Sigmoid colon (tissue), 7 donors: ENCODE data around the gene SLC9A9. TPM values are rescaled to one million over a fixed set of nuclear protein-coding genes. Genes with fewer than 3 reads are reported as not detected.

Source experiments
- DNase-seq: peaks from one replicate; pipeline ENCODE4 v3.0.0-alpha.2; 2019
- H3K27ac ChIP-seq, 4 donors: fragments of 200-600 bp; sonication (generic); one replicate each; pipeline ENCODE4 v1.5.1; 2016 to 2019; ENCODE audit warnings: mild to moderate bottlenecking in 1 of 4
- H3K27me3 ChIP-seq, 3 donors: fragments of 200-600 bp; sonication (generic); one replicate each; pipeline ENCODE4 v1.5.1; 2019; ENCODE audit warnings: mild to moderate bottlenecking in 1 of 3
- H3K36me3 ChIP-seq, 4 donors: fragments of 200-600 bp; sonication (generic); one replicate each; pipeline ENCODE4 v1.5.1; 2016 to 2019
- H3K4me1 ChIP-seq, 4 donors: fragments of 200-600 bp; sonication (generic); one replicate each; pipeline ENCODE4 v1.5.1; 2017 to 2019
- H3K4me3 ChIP-seq, 4 donors: fragments of 200-600 bp; sonication (generic); one replicate each; pipeline ENCODE4 v1.5.1; 2017 to 2019; ENCODE audit warnings: mild to moderate bottlenecking in 2 of 4, moderate library complexity in 1 of 4
- H3K9me3 ChIP-seq, 4 donors: fragments of 200-600 bp in 3 of 4; sonication (generic) in 3 of 4; one replicate each; pipeline versions ENCODE4 v1.5.1 to v1.6.1; 2013 to 2019
- EP300 ChIP-seq, 4 donors: sonication (generic); formaldehyde crosslinking; IDR thresholded peaks; one replicate each; pipeline ENCODE4 v1.6.1; 2017; ENCODE audit warnings: antibody characterized with exemption in 4 of 4
- POLR2A ChIP-seq, 2 donors: fragments of 450-650 bp; IDR thresholded peaks; one replicate each; pipeline ENCODE4 v1.6.1; 2016; ENCODE audit warnings: antibody characterized with exemption in 2 of 2, mild to moderate bottlenecking in 2 of 2, moderate library complexity in 2 of 2
- POLR2AphosphoS5 ChIP-seq, 4 donors: sonication (generic); formaldehyde crosslinking; IDR thresholded peaks; one replicate each; pipeline ENCODE4 v1.6.1; 2017; ENCODE audit warnings: antibody characterized with exemption in 4 of 4
- WGBS, 2 donors: extraction: QIAGEN DNeasy Blood & Tissue Kit; methylation state at CpG; one replicate each; pipeline ENCODE4 v1.1.7; 2013; 5-methylcytosine and 5-hydroxymethylcytosine counted together
- intact Hi-C: fragments of 100-400 bp; cut with DNase I; formaldehyde crosslinking; loops from one replicate; pipeline ENCODE4 v1.15.1; 2023
- polyA plus RNA-seq, 3 donors: library from polyadenylated mRNA; stranded (reverse); fragments of 200-250 nt; gene quantifications; one replicate each; pipeline ENCODE4 v1.2.3, GENCODE V29; 2013
- total RNA-seq, 4 donors: library from RNA; depleted of rRNA; stranded (reverse); fragments of >200 nt; gene quantifications; one replicate each; pipeline ENCODE4 v1.1.0, GENCODE V29; 2016
- TF ChIP-seq, protein P1 (sequence below), 4 experiments: fragments of 450-650 bp in 3 of 4; fragments of 200-600 bp in 1 of 4; IDR thresholded peaks; one replicate each; pipeline ENCODE4 v1.5.1; 2016 to 2019; ENCODE audit warnings: antibody characterized with exemption in 4 of 4, mild to moderate bottlenecking in 3 of 4, moderate library complexity in 2 of 4
- donor health status: healthy with polysubstance abuse.
- donor health status: Bipolar disorder and iron deficiency.
- donor health status: healthy.

The SLC9A9 gene
- total and polyA plus RNA-seq, 7 donors: 2.4 to 29.9 (median 18.9) TPM

DNA sequence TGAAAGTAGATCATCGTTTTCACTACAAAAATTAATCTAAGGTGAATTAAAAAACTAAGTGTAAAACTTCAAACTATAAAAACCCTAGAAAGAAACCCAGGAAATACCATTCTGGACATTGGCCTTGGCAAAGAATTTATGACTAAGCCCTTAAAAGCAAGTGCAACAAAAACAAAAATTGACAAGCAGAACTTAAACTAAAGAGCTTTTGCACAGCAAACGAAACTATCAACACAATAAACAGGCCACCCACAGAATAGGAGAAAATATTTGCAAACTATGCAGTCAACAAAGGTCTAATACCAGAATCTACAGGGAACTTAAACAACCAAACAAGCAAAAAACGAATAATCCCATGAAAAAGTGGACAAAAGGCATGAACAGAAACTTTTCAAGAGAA lies 426.7 kb downstream of the SLC9A9 start:
- 63 to 79% methylated on average over 3 of the region's 3 CpGs for WGBS, 2 donors
- intact Hi-C loops: no loop called here
- no peak for DNase-seq
- Histone ChIP-seq H3K4me1 (no peaks in the 10 kb centered on the region), H3K27me3 (no peaks in the 10 kb centered on the region), H3K4me3 (no peak overlapping the region), H3K36me3 (no peaks in the 10 kb centered on the region), H3K9me3 (no peaks in the 10 kb centered on the region), H3K27ac (no peak overlapping the region)
- no peak for TF ChIP-seq POLR2A (IDR thresholded peaks at IDR 0.05)
- TF ChIP-seq POLR2AphosphoS5 (IDR thresholded peaks at IDR 0.05): no peak
- TF ChIP-seq, protein P1, sequence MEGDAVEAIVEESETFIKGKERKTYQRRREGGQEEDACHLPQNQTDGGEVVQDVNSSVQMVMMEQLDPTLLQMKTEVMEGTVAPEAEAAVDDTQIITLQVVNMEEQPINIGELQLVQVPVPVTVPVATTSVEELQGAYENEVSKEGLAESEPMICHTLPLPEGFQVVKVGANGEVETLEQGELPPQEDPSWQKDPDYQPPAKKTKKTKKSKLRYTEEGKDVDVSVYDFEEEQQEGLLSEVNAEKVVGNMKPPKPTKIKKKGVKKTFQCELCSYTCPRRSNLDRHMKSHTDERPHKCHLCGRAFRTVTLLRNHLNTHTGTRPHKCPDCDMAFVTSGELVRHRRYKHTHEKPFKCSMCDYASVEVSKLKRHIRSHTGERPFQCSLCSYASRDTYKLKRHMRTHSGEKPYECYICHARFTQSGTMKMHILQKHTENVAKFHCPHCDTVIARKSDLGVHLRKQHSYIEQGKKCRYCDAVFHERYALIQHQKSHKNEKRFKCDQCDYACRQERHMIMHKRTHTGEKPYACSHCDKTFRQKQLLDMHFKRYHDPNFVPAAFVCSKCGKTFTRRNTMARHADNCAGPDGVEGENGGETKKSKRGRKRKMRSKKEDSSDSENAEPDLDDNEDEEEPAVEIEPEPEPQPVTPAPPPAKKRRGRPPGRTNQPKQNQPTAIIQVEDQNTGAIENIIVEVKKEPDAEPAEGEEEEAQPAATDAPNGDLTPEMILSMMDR (IDR thresholded peaks at IDR 0.05): no peak
- no peak for TF ChIP-seq EP300 (IDR thresholded peaks at IDR 0.05)

DNA sequence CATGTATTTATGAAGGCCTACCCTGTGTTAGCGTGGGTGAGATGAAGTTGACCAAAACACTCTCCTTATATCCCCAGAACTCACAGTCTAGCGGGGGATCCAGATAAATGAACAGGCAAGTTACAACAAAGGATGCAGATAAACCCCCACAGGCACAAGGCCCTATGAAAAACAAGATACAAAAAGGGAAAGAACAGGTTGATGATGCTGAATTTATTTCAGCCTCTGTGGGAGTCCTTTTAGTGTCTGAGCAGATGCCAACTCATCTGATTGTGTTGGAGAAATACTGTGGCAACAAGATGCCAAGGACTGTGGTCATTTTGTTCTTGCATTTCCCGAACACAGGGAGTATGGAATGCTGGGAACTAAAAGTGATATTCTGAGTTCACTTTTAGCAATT lies 428.7 kb downstream of the SLC9A9 start:
- no peaks in the 10 kb centered on the region for H3K4me1 ChIP-seq
- no peak overlapping the region for H3K4me3 ChIP-seq
- no peaks in the 10 kb centered on the region for H3K9me3 ChIP-seq
- H3K27me3 ChIP-seq: no peaks in the 10 kb centered on the region
- 96 to 97% methylated on average over 3 of the region's 3 CpGs for WGBS, 2 donors
- TF ChIP-seq POLR2AphosphoS5 (IDR thresholded peaks at IDR 0.05) (no peak), POLR2A (IDR thresholded peaks at IDR 0.05) (no peak)
- TF ChIP-seq, protein P1 (IDR thresholded peaks at IDR 0.05): no peak
- no peak for DNase-seq
- H3K27ac ChIP-seq: no peak overlapping the region
- intact Hi-C loops: no loop called here
- H3K36me3 ChIP-seq: no peaks in the 10 kb centered on the region

DNA sequence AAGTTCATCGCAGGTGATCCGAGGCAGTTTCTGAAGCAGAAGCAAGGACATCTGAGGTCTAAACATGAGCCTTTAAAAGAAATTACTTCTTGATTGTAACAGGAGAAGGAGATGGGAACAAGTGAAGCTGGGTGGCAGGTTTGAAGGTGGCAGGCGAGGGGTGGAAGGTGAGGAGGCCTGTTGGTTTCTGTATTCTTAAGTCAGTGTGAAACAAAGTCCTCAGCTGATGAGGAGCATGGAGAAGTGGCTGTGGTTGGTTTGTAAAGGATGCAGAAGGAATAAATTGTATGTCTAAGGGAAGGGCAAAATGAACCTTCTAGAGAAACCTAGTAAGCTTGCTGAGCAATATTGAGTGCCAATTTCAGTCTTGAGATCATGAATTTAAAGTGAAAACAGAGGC lies 429.9 kb downstream of the SLC9A9 start:
- no peaks in the 10 kb centered on the region for H3K4me1 ChIP-seq
- no peak for DNase-seq
- no peaks in the 10 kb centered on the region for H3K36me3 ChIP-seq
- TF ChIP-seq POLR2A (IDR thresholded peaks at IDR 0.05): no peak
- no peak for TF ChIP-seq EP300 (IDR thresholded peaks at IDR 0.05)
- TF ChIP-seq, protein P1 (IDR thresholded peaks at IDR 0.05): no peak
- no peak for TF ChIP-seq POLR2AphosphoS5 (IDR thresholded peaks at IDR 0.05)
- no peak overlapping the region for H3K4me3 ChIP-seq
- intact Hi-C loops: no loop called here
- H3K27ac ChIP-seq: no peak overlapping the region
- H3K9me3 ChIP-seq: no peaks in the 10 kb centered on the region
- WGBS, 2 donors: 95 to 96% methylated on average over 3 of the region's 3 CpGs
- no peaks in the 10 kb centered on the region for H3K27me3 ChIP-seq

DNA sequence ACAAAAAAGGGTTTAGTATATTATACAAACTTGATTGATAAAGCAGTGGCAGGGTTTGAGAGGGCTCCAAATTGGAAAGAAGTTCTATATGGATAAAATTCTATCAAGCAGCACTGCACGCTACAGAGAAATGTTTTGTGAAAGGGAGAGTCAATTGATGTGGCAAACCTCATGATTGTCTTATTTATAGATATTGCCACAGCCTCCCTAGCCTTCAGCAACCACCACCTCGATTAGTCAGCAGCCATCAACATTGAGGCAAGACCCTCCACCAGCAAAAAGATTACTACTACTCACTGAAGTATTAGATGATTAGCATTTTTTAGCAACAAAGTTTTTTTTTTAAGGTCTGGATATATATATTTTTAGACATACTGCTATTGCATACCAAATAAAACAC lies 432.0 kb downstream of the SLC9A9 start:
- Histone ChIP-seq H3K4me3 (no peak overlapping the region), H3K27me3 (no peaks in the 10 kb centered on the region), H3K4me1 (no peaks in the 10 kb centered on the region), H3K36me3 (no peaks in the 10 kb centered on the region), H3K9me3 (no peaks in the 10 kb centered on the region), H3K27ac (no peak overlapping the region)
- DNase-seq: no peak
- intact Hi-C loops: no loop called here
- no peak for TF ChIP-seq EP300 (IDR thresholded peaks at IDR 0.05)
- TF ChIP-seq POLR2AphosphoS5 (IDR thresholded peaks at IDR 0.05): no peak
- TF ChIP-seq, protein P1 (IDR thresholded peaks at IDR 0.05): no peak
- no peak for TF ChIP-seq POLR2A (IDR thresholded peaks at IDR 0.05)
- WGBS, 2 donors: 67 to 89% methylated on average over 2 of the region's 2 CpGs

DNA sequence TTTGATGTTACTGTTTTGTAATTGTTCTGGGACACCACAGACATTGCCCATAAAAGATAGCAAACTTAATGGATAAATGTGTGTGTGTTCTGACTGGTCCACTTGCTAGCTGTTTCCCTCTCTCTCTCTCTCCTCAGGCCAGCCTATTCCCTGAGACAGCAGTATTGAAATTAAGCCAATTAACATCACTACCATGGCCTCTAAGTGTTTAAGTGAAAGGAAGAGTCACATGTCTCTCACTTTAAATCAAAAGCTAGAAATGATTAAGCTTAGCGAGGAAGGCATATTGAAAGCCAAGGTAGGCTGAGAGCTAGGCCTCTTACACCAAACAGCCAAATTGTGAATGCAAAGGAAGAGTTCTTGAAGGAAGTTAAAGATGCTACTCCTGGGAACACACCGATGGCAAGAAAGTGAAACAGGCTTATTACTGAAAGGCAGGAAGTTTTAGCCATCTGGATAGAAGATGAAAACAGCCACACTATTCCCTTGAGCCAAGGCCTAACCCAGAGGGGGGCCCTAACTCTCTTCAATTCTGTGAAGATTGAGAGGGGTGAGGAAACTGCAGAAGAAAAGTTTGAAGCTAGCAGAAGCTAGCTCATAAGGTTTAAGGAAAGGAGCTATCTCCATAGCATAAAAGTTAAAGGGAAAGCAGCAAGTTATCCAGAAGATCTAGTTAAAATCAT lies 433.6 kb downstream of the SLC9A9 start:
- no peaks in the 10 kb centered on the region for H3K9me3 ChIP-seq
- H3K27ac ChIP-seq: no peak overlapping the region
- no peaks in the 10 kb centered on the region for H3K27me3 ChIP-seq
- intact Hi-C loops: no loop called here
- H3K4me1 ChIP-seq: no peaks in the 10 kb centered on the region
- no peak for DNase-seq
- H3K4me3 ChIP-seq: no peak overlapping the region
- no peak for TF ChIP-seq POLR2AphosphoS5 (IDR thresholded peaks at IDR 0.05)
- TF ChIP-seq, protein P1 (IDR thresholded peaks at IDR 0.05): no peak
- TF ChIP-seq EP300 (IDR thresholded peaks at IDR 0.05): no peak
- no peak for TF ChIP-seq POLR2A (IDR thresholded peaks at IDR 0.05)
- 56 to 81% methylated on average over 2 of the region's 2 CpGs for WGBS, 2 donors
- no peaks in the 10 kb centered on the region for H3K36me3 ChIP-seq
